Measurements from ENCODE around the gene WASF2.

DNA sequence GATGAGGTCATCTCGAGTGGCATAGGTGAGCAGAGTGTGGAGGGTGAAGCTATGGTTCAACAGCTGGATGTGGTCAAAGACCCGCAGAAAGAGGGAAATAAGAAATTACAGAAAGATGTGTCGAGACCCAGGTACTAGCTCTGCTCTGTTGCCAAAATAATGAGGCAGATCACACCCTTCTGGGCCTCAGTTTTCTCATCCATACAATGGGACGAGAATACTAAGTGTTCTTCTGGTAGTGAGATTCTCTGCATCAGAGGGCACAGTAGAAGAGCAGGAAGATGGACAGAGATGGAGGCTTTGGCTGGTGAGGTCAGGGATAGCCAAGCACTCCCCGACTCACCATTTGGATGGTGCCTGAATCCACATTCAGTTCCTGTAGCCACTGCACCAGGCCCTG, 134.3 kb downstream of the WASF2 start:
- TF ChIP-seq, protein P1, sequence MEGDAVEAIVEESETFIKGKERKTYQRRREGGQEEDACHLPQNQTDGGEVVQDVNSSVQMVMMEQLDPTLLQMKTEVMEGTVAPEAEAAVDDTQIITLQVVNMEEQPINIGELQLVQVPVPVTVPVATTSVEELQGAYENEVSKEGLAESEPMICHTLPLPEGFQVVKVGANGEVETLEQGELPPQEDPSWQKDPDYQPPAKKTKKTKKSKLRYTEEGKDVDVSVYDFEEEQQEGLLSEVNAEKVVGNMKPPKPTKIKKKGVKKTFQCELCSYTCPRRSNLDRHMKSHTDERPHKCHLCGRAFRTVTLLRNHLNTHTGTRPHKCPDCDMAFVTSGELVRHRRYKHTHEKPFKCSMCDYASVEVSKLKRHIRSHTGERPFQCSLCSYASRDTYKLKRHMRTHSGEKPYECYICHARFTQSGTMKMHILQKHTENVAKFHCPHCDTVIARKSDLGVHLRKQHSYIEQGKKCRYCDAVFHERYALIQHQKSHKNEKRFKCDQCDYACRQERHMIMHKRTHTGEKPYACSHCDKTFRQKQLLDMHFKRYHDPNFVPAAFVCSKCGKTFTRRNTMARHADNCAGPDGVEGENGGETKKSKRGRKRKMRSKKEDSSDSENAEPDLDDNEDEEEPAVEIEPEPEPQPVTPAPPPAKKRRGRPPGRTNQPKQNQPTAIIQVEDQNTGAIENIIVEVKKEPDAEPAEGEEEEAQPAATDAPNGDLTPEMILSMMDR (IDR thresholded peaks at IDR 0.05): no peak
- TF ChIP-seq POLR2A (IDR thresholded peaks at IDR 0.05): no peak
